ENCODE measurements around the gene UEVLD.

GRCh38 chr11:18548001-18548400, 40.5 kb downstream of the UEVLD start:
- TF ChIP-seq, protein P1, sequence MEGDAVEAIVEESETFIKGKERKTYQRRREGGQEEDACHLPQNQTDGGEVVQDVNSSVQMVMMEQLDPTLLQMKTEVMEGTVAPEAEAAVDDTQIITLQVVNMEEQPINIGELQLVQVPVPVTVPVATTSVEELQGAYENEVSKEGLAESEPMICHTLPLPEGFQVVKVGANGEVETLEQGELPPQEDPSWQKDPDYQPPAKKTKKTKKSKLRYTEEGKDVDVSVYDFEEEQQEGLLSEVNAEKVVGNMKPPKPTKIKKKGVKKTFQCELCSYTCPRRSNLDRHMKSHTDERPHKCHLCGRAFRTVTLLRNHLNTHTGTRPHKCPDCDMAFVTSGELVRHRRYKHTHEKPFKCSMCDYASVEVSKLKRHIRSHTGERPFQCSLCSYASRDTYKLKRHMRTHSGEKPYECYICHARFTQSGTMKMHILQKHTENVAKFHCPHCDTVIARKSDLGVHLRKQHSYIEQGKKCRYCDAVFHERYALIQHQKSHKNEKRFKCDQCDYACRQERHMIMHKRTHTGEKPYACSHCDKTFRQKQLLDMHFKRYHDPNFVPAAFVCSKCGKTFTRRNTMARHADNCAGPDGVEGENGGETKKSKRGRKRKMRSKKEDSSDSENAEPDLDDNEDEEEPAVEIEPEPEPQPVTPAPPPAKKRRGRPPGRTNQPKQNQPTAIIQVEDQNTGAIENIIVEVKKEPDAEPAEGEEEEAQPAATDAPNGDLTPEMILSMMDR (IDR thresholded peaks at IDR 0.05), result no peak
- TF ChIP-seq POLR2A (IDR thresholded peaks at IDR 0.05), result no peak

Measured in Peyer's patch (tissue), 4 donors.